Astrocyte (in vitro differentiated cells and primary cell): Measurements from ENCODE around the gene SLC9A7. TPM values are rescaled to one million over a fixed set of nuclear protein-coding genes. Genes with fewer than 3 reads are reported as not detected.

ENCODE experiments used
- DNase-seq: peaks from one replicate; pipeline ENCODE4 v3.0.0-alpha.2; 2010; ENCODE audit warnings: low read depth
- FAIRE-seq: peaks from 2 replicates; lab custom pipeline; 2011; peaks lifted over from hg19 to GRCh38; lab: Jason Lieb, UNC
- H2AFZ ChIP-seq: 2 replicates; pipeline ENCODE4 v1.6.0; 2012; ENCODE audit warnings: low read depth, low read length, inconsistent platforms
- H3K27ac ChIP-seq: 2 replicates; pipeline ENCODE4 v1.5.1; 2011; ENCODE audit warnings: low read depth, low read length, inconsistent platforms
- H3K27me3 ChIP-seq: 2 replicates; pipeline ENCODE4 v1.6.0; 2011; ENCODE audit warnings: low read length, inconsistent platforms; ENCODE audit not compliant: insufficient read depth
- H3K36me3 ChIP-seq: 2 replicates; pipeline ENCODE4 v1.5.1; 2011; ENCODE audit warnings: low read length, inconsistent platforms; ENCODE audit not compliant: insufficient read depth
- H3K4me1 ChIP-seq: 2 replicates; pipeline ENCODE4 v1.5.1; 2011; ENCODE audit warnings: low read length, inconsistent platforms; ENCODE audit not compliant: insufficient read depth
- H3K4me2 ChIP-seq: 2 replicates; pipeline ENCODE4 v1.6.0; 2012; ENCODE audit warnings: low read length, inconsistent platforms
- H3K4me3 ChIP-seq: 2 replicates; pipeline ENCODE4 v1.5.1; 2011; ENCODE audit warnings: low read depth, mild to moderate bottlenecking, low read length, inconsistent platforms; ENCODE audit not compliant: insufficient read depth
- H3K79me2 ChIP-seq: 2 replicates; pipeline ENCODE4 v1.6.0; 2012; ENCODE audit warnings: mild to moderate bottlenecking, low read length, inconsistent platforms; ENCODE audit not compliant: insufficient read depth
- H3K9ac ChIP-seq: 2 replicates; pipeline ENCODE4 v1.6.0; 2012; ENCODE audit warnings: mild to moderate bottlenecking, low read length, inconsistent platforms
- H3K9me3 ChIP-seq: 2 replicates; pipeline ENCODE4 v1.5.1; 2012; ENCODE audit warnings: low read depth, mild to moderate bottlenecking, low read length, inconsistent platforms; ENCODE audit not compliant: insufficient read depth
- H4K20me1 ChIP-seq: 2 replicates; pipeline ENCODE4 v1.6.0; 2012; ENCODE audit warnings: low read length, inconsistent platforms; ENCODE audit not compliant: insufficient read depth
- H3K27ac Mint-ChIP-seq: one replicate; pipeline ENCODE4 v1.8.0; 2021; ENCODE audit warnings: mild to moderate bottlenecking, mixed read lengths; ENCODE audit not compliant: unreplicated experiment
- H3K27me3 Mint-ChIP-seq: one replicate; pipeline ENCODE4 v1.8.0; 2021; ENCODE audit warnings: low read depth, mixed read lengths; ENCODE audit not compliant: unreplicated experiment
- H3K36me3 Mint-ChIP-seq: one replicate; pipeline ENCODE4 v1.8.0; 2021; ENCODE audit warnings: low read depth, mixed read lengths; ENCODE audit not compliant: unreplicated experiment
- H3K4me1 Mint-ChIP-seq: one replicate; pipeline ENCODE4 v1.8.0; 2021; ENCODE audit warnings: low read depth, mixed read lengths; ENCODE audit not compliant: unreplicated experiment
- H3K4me3 Mint-ChIP-seq: one replicate; pipeline ENCODE4 v1.8.0; 2021; ENCODE audit warnings: mild to moderate bottlenecking, moderate library complexity, mixed read lengths; ENCODE audit not compliant: unreplicated experiment
- H3K9me3 Mint-ChIP-seq: one replicate; pipeline ENCODE4 v1.8.0; 2021; ENCODE audit warnings: mild to moderate bottlenecking, mixed read lengths; ENCODE audit not compliant: unreplicated experiment
- EZH2 ChIP-seq: IDR thresholded peaks from 2 replicates; pipeline ENCODE4 v1.6.1; 2012; ENCODE audit warnings: mild to moderate bottlenecking, low read length, inconsistent platforms; ENCODE audit not compliant: insufficient read depth
- total RNA-seq: library from RNA; stranded (reverse); gene quantifications from 2 replicates; pipeline ENCODE4 v1.2.1, GENCODE V29; 2021
- TF ChIP-seq, protein P1 (sequence below): IDR thresholded peaks from 2 replicates; pipeline ENCODE4 v1.5.1; 2011; ENCODE audit warnings: low read depth, mild to moderate bottlenecking, inconsistent platforms, low read length, moderate library complexity; ENCODE audit not compliant: insufficient read depth

SLC9A7 gene
- total RNA-seq, 1 donor from 2014 or later, result 21.0 TPM

DNA sequence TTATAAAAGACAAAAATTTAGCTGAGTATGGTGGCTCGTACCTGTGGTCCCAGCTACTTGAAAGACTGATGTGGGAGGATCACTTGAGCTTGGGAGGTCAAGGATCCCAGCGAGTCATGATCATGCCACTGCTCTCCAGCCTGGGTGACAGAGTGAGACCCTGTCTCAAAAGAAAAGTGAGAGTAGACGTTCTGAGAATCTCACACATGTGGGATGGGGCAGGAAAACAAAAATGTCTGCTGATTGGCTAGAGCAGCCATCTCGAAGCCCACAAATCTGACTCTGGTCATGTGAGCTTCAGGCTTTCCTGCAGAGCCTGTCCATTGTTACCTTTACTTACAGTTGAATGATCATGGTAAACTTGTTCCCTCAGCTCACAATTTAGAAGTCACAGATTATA lies 23.1 kb upstream of the SLC9A7 start:
- TF ChIP-seq EZH2, result no peak
- TF ChIP-seq, protein P1, sequence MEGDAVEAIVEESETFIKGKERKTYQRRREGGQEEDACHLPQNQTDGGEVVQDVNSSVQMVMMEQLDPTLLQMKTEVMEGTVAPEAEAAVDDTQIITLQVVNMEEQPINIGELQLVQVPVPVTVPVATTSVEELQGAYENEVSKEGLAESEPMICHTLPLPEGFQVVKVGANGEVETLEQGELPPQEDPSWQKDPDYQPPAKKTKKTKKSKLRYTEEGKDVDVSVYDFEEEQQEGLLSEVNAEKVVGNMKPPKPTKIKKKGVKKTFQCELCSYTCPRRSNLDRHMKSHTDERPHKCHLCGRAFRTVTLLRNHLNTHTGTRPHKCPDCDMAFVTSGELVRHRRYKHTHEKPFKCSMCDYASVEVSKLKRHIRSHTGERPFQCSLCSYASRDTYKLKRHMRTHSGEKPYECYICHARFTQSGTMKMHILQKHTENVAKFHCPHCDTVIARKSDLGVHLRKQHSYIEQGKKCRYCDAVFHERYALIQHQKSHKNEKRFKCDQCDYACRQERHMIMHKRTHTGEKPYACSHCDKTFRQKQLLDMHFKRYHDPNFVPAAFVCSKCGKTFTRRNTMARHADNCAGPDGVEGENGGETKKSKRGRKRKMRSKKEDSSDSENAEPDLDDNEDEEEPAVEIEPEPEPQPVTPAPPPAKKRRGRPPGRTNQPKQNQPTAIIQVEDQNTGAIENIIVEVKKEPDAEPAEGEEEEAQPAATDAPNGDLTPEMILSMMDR, result no peak
- H3K79me2 ChIP-seq, result no peaks in the 10 kb centered on the region
- H3K36me3 Mint-ChIP-seq, result no peaks in the 10 kb centered on the region
- no peak overlapping the region for H2AFZ ChIP-seq
- no peak overlapping the region for H3K4me3 Mint-ChIP-seq
- H3K27ac Mint-ChIP-seq, result no peak overlapping the region
- H3K36me3 ChIP-seq, result no peaks in the 10 kb centered on the region
- no peak overlapping the region for H3K9ac ChIP-seq
- peaks cover 7% of the 10 kb centered on the region for H3K4me1 ChIP-seq
- H4K20me1 ChIP-seq, result no peaks in the 10 kb centered on the region
- H3K27me3 ChIP-seq, result no peaks in the 10 kb centered on the region
- no peaks in the 10 kb centered on the region for H3K27me3 Mint-ChIP-seq
- H3K4me3 ChIP-seq, result no peak overlapping the region
- no peak overlapping the region for H3K27ac ChIP-seq
- H3K9me3 Mint-ChIP-seq, result no peaks in the 10 kb centered on the region
- FAIRE-seq (no peak), DNase-seq (no peak)
- H3K4me2 ChIP-seq, result no peak overlapping the region
- peaks cover 12% of the 10 kb centered on the region for H3K4me1 Mint-ChIP-seq
- H3K9me3 ChIP-seq, result no peaks in the 10 kb centered on the region

DNA sequence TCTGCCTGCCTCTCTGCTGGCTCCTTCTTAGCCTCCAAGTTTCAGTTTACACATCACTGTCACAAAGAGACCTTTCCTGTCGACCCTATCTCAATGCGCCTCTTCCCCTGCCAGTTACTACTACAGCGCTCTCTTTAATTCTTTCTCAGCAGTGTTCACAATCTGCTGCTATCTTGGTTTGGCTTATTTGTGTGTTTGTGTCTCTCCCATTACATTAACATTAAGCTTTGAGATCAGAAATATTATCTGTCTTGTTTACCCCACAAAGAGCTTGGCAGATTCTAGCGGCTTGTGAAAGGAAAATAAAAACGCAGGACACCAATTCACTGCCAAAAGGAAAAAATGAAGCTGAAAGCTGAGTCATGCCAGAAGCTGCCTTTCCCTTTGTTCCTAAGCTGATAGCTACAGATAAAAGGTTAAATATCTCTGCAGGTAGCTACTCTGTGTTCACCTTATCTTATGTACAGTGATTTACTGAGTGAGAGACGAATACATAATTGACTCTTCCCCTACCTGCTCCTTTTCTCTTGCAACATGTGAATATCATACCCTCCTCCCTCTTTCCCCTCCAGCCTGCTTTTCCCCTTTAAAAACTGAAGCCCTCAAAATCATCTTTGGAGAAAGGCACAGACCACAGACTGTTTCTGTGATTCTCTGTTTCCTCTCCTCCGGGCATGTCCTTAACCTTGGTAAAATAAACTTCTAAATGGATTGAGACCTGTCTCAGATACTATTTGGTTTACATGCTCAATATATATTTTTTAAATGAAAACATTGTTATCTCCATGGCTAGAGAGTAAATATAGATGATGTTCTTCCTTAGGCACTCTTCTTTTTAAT lies 19.3 kb upstream of the SLC9A7 start:
- DNase-seq, result peak; percentile 59
- Histone ChIP-seq H4K20me1 (no peaks in the 10 kb centered on the region), H3K27me3 (no peaks in the 10 kb centered on the region), H3K4me2 (peak overlapping the region; percentile 52), H3K79me2 (no peaks in the 10 kb centered on the region), H3K9me3 (no peaks in the 10 kb centered on the region), H3K36me3 (no peaks in the 10 kb centered on the region), H3K9ac (peak overlapping the region; percentile 60), H3K4me1 (peaks cover 7% of the 10 kb centered on the region), H2AFZ (peak overlapping the region; percentile 57), H3K4me3 (no peak overlapping the region), H3K27ac (peak overlapping the region; percentile 34)
- peaks cover 9% of the 10 kb centered on the region for H3K4me1 Mint-ChIP-seq
- peak overlapping the region; percentile 93 for H3K27ac Mint-ChIP-seq
- H3K4me3 Mint-ChIP-seq, result no peak overlapping the region
- no peaks in the 10 kb centered on the region for H3K9me3 Mint-ChIP-seq
- no peaks in the 10 kb centered on the region for H3K36me3 Mint-ChIP-seq
- H3K27me3 Mint-ChIP-seq, result no peaks in the 10 kb centered on the region
- peak; percentile 76 for FAIRE-seq
- no peak for TF ChIP-seq EZH2
- TF ChIP-seq, protein P1, result no peak

DNA sequence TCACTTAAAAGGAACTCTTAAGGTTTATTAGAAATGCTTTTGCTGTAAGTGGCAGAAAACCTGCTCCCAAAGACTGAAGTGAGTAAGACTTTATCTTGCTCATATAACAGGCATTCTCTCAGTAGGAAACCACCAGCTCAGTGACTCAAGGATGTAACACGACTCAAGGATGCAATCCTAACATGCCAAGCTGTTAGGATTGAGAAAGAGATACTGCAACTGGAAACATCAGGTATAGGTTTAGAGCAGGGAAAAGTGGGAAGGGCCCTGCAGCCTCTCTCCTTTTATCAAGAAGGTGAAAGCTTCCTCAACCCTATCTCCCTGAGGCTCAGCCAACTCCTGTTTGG lies 11.9 kb upstream of the SLC9A7 start:
- Histone ChIP-seq H3K4me2 (peak overlapping the region; percentile 85), H3K9ac (peak overlapping the region; percentile 81), H4K20me1 (no peaks in the 10 kb centered on the region), H2AFZ (no peak overlapping the region), H3K4me1 (peaks cover 13% of the 10 kb centered on the region), H3K36me3 (no peaks in the 10 kb centered on the region), H3K4me3 (peak overlapping the region; percentile 43), H3K27me3 (no peaks in the 10 kb centered on the region), H3K27ac (peak overlapping the region; percentile 94), H3K79me2 (no peaks in the 10 kb centered on the region), H3K9me3 (no peaks in the 10 kb centered on the region)
- Mint-ChIP-seq H3K27me3 (no peaks in the 10 kb centered on the region), H3K27ac (no peak overlapping the region), H3K4me3 (no peak overlapping the region), H3K36me3 (no peaks in the 10 kb centered on the region), H3K9me3 (no peaks in the 10 kb centered on the region), H3K4me1 (peaks cover 11% of the 10 kb centered on the region)
- FAIRE-seq (peak; percentile 100), DNase-seq (peak; percentile 91)
- no peak for TF ChIP-seq EZH2
- TF ChIP-seq, protein P1, result no peak
